K562 (cell line): ENCODE results near the gene TMEM229B. TPM values are rescaled to one million over a fixed set of nuclear protein-coding genes. Genes with fewer than 3 reads are reported as not detected.

Experiments
- ATAC-seq: fragments of 200-7000 bp; cut with Tn5 transposase; 3 replicates; pipeline ENCODE4 v1.9.1; 2020; ENCODE audit warnings: moderate library complexity
- BruUV-seq: library from RNA; stranded (reverse); fragments of 400-500 nt; replicated peaks from 2 replicates; lab custom pipeline; 2021; lab: Mats Ljungman, UMichigan
- CTCF ChIA-PET: fragments of 300-600 bp; formaldehyde crosslinking; extraction: SDS; loops from one replicate; lab custom pipeline; 2021; ENCODE audit warnings: low intra/inter-chr PET ratio; lab: Yijun Ruan, JAX
- POLR2A ChIA-PET: fragments of 300-600, 350-650 bp; sonication (Branson Sonifier 250); formaldehyde crosslinking; extraction: SDS; loops from one replicate; lab custom pipeline; 2021; ENCODE audit warnings: antibody characterized with exemption, inconsistent platforms; lab: Yijun Ruan, JAX
- DNase-seq, 4 experiments: peaks; one replicate each; pipeline versions ENCODE4 v3.0.0 to v3.0.0-alpha.2; 2011 to 2018; ENCODE audit warnings: low spot score in 3 of 4, mixed read lengths in 3 of 4; ENCODE audit errors: extremely low read depth in 1 of 4
- FAIRE-seq: peaks from 2 replicates; lab custom pipeline; 2011; peaks lifted over from hg19 to GRCh38; lab: Jason Lieb, UNC
- H2AFZ ChIP-seq: 2 replicates; pipeline ENCODE4 v1.6.0; 2011; ENCODE audit warnings: low read depth, low read length, control low read depth, inconsistent platforms
- H3K27ac ChIP-seq: fragments of 200-600 bp; 3 replicates; pipeline ENCODE4 v1.8.0; 2011; ENCODE audit warnings: low read depth, mild to moderate bottlenecking, control low read depth, inconsistent platforms, low read length, moderate library complexity, mixed read lengths; ENCODE audit errors: extremely low read depth
- H3K27me3 ChIP-seq, 2 experiments: fragments of 300-600 bp in 1 of 2; 2 replicates in 1 of 2; 3 replicates in 1 of 2; pipeline versions ENCODE4 v1.6.0 to v1.8.0; 2011; ENCODE audit warnings: inconsistent platforms in 2 of 2, low read length in 2 of 2, mild to moderate bottlenecking in 1 of 2, mixed read lengths in 1 of 2, moderate library complexity in 1 of 2; ENCODE audit not compliant: control insufficient read depth in 2 of 2, insufficient read depth in 2 of 2
- H3K36me3 ChIP-seq: fragments of 300-600 bp; 3 replicates; pipeline ENCODE4 v1.8.0; 2011; ENCODE audit warnings: mild to moderate bottlenecking, low read length, inconsistent platforms; ENCODE audit not compliant: control insufficient read depth, insufficient read depth
- H3K4me1 ChIP-seq, 2 experiments: fragments of 200-600 bp in 1 of 2; replicated peaks in 1 of 2; 2 replicates in 1 of 2; 3 replicates in 1 of 2; pipeline versions ENCODE4 v1.5.1 to v1.8.0; 2011; ENCODE audit warnings: inconsistent platforms in 2 of 2, low read length in 2 of 2, mild to moderate bottlenecking in 1 of 2, mixed read lengths in 1 of 2, moderate library complexity in 1 of 2; ENCODE audit not compliant: control insufficient read depth in 2 of 2, insufficient read depth in 2 of 2
- H3K4me2 ChIP-seq: 2 replicates; pipeline ENCODE4 v1.6.1; 2011; ENCODE audit warnings: low read length, control low read depth, inconsistent platforms, mixed read lengths; ENCODE audit not compliant: insufficient read depth
- H3K4me3 ChIP-seq: fragments of 200-600 bp; sonication (generic), shearing (Covaris generic); 2 replicates; pipeline ENCODE4 v1.5.1; 2016; ENCODE audit warnings: control low read depth, inconsistent platforms
- H3K79me2 ChIP-seq: fragments of 200-600 bp; 3 replicates; pipeline ENCODE4 v1.8.0; 2011; ENCODE audit warnings: low read length, inconsistent platforms; ENCODE audit not compliant: control insufficient read depth, insufficient read depth
- H3K9ac ChIP-seq, 2 experiments: 2 replicates each; pipeline versions ENCODE4 v1.6.0 to v1.6.1; 2011; ENCODE audit warnings: low read depth in 2 of 2, low read length in 2 of 2, control low read depth in 1 of 2, inconsistent platforms in 1 of 2, mild to moderate bottlenecking in 1 of 2, mixed read lengths in 1 of 2; ENCODE audit not compliant: insufficient read depth in 1 of 2
- H3K9me1 ChIP-seq: one replicate; pipeline ENCODE4 v1.6.0; 2011; ENCODE audit warnings: inconsistent platforms, mild to moderate bottlenecking, low read length, moderate library complexity; ENCODE audit not compliant: control insufficient read depth, insufficient read depth
- H3K9me3 ChIP-seq: replicated peaks from 2 replicates; pipeline ENCODE4 v1.5.1; 2011; ENCODE audit warnings: low read depth, low read length, inconsistent platforms; ENCODE audit not compliant: control insufficient read depth, insufficient read depth
- H4K20me1 ChIP-seq: replicated peaks from 2 replicates; pipeline ENCODE4 v1.6.1; 2011; ENCODE audit warnings: low read length, inconsistent platforms, mixed read lengths; ENCODE audit not compliant: control insufficient read depth, insufficient read depth
- ESRRB ChIP-seq: fragments of 250-450 bp; sonication (Bioruptor Pico); IDR thresholded peaks from 2 replicates; pipeline ENCODE4 v1.5.0; 2020; ENCODE audit warnings: mild to moderate bottlenecking, moderate library complexity, borderline replicate concordance
- NEUROD1 ChIP-seq: fragments of 150-350 bp; IDR thresholded peaks from 2 replicates; pipeline ENCODE4 v1.6.1; 2014; ENCODE audit warnings: borderline replicate concordance, low read length, low read depth; ENCODE audit not compliant: partially characterized antibody
- NFRKB ChIP-seq: fragments of 450-650 bp; IDR thresholded peaks from 2 replicates; pipeline ENCODE4 v1.6.1; 2016; ENCODE audit warnings: low read depth
- SMC3 ChIP-seq: conservative IDR thresholded peaks from 2 replicates; pipeline ENCODE4 v1.6.1; 2011; ENCODE audit warnings: low read depth, low read length, improper control_type of control experiment; ENCODE audit not compliant: insufficient read depth
- SUPT5H ChIP-seq: fragments of 450-650 bp; IDR thresholded peaks from 2 replicates; pipeline ENCODE4 v1.6.1; 2016
- ZNF668 ChIP-seq: fragments of 250-450 bp; sonication (Bioruptor Pico); IDR thresholded peaks from 2 replicates; pipeline ENCODE4 v1.8.0; 2022; ENCODE audit warnings: mild to moderate bottlenecking, inconsistent platforms
- WGBS: fragments of 100-300 bp; shearing (Covaris generic); methylation state at CpG from one replicate; pipeline ENCODE4 v1.1.6; 2016; ENCODE audit warnings: low coverage, mixed read lengths; ENCODE audit not compliant: insufficient coverage; ENCODE audit errors: missing lambda C conversion rate; 5-methylcytosine and 5-hydroxymethylcytosine counted together
- in situ Hi-C: fragments of 300-500 bp; cut with MboI; formaldehyde crosslinking; loops from 4 replicates; pipeline ENCODE4 v1.15.0; 2018; ENCODE audit warnings: inconsistent platforms, mixed read lengths
- intact Hi-C: fragments of 100-400 bp; cut with micrococcal nuclease; formaldehyde crosslinking; loops from 2 replicates; pipeline ENCODE4 v1.14.2; 2022
- polyA plus RNA-seq, 8 experiments: library from polyadenylated mRNA; depleted of rRNA in 4 of 8; stranded (reverse) in 5 of 8; unstranded in 3 of 8; fragments of >200 nt; fragmentation: Nextera tagmentation in 2 of 8; fragmentation: Illumina TruSeq in 1 of 8; extraction: Ambion mirVana in 2 of 8; extraction: Trizol in 1 of 8; gene quantifications; 2 replicates each; pipeline versions ENCODE4 v1.2.1 to v1.2.3, GENCODE V29; 2011 to 2014; ENCODE audit warnings: inconsistent platforms in 1 of 8, missing spikeins in 1 of 8
- total RNA-seq, 7 experiments: library from RNA; depleted of rRNA in 6 of 7; stranded (reverse); fragments of >200 nt in 6 of 7; fragmentation: Illumina TruSeq in 2 of 7; extraction: Trizol in 2 of 7; gene quantifications; 2 replicates each; pipeline versions ENCODE4 v1.2.1 to v1.2.3, GENCODE V29; 2011 to 2021; ENCODE audit warnings: low replicate concordance in 1 of 7
- TF ChIP-seq, protein P1 (sequence below): fragments of 250-450 bp; sonication (Bioruptor Pico); IDR thresholded peaks from 2 replicates; pipeline ENCODE4 v1.6.1; 2021; ENCODE audit warnings: mild to moderate bottlenecking

TMEM229B gene
- total and polyA plus RNA-seq, 9 of the 15 experiments (the other 6 are each of a cell fraction or from before 2014, with no cell fraction given), result not detected

DNA sequence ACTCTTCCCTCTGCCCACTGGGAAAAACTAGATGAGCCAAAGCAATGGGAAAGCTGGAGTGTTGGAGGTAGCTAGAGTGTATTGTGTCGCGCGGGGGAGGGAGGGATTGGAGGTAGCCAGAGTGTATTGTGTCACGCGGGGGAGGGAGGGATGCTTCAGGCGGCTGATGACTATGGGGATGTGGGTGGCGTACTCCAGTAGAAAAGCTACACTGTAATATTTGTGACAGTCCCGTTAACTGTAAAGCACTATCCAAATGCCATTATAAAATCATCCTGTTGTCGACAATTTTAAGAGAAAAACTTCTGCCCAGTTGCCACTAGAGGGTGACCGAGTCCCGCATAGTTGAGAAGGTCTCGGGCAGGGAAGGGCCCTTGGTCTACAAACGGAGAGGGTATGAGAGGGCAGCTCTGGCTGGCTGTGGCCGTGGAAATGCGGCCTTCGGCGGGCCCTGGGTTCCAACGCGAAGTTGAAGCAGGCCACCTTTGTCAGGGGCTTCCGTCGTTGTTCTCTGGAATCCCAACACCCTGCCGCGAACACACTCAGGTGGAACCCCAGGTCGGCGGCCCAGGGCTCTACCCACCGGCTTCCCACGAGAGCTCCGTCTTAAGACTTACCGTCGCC is 61.4 kb downstream of the TMEM229B start (continued):
- TF ChIP-seq, protein P1, sequence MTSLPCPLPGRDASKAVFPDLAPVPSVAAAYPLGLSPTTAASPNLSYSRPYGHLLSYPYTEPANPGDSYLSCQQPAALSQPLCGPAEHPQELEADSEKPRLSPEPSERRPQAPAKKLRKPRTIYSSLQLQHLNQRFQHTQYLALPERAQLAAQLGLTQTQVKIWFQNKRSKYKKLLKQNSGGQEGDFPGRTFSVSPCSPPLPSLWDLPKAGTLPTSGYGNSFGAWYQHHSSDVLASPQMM (CRISPR knock-in tag), result no peak
- TF ChIP-seq ZNF668 (CRISPR knock-in tag), result no peak

DNA sequence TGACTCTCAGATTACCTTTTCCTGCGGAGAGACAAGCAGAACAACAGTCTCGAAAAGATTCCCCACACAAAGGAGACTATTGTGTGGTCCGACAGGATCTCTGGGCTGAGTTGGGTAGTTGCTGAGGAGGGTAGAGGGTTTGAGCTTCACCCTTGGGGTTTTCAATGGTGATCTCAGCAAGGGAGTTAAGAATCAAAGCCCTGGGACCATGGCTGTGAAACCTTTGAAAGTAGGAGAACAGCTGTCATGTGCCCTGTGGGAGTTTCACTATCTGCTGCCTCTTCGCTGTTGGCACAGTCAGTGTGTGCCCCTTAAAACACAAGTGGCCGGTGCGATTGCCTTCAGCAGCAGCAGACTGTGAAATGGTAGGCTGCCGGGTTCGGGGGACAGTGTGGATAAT is 62.4 kb downstream of the TMEM229B start:
- CTCF ChIA-PET, result interaction anchor here (0.7 kb wide), 1 partner anchor 66 kb away, joined by 3 read pairs; the partner anchor contains the start of gene EIF2S1
- peaks cover 23 to 39% of the 10 kb centered on the region in 2 experiments; a peak in 4 of 5 replicates for H3K4me1 ChIP-seq
- 0 out of 2 replicates have a peak, but pooled peaks cover 2% of the 10 kb centered on the region for H3K9me3 ChIP-seq
- DNase-seq, result no peak
- WGBS, result 86% methylated on average over 8 of the region's 8 CpGs
- H4K20me1 ChIP-seq, result no peaks in the 10 kb centered on the region
- intact Hi-C loops, result loop anchor here (5.0 kb wide), 2 partner anchors 91 to 276 kb away; partner anchors contain the start of gene RDH12
- no peak overlapping the region for H3K9ac ChIP-seq
- H3K27ac ChIP-seq, result no peak overlapping the region
- POLR2A ChIA-PET, result interaction anchor here (0.6 to 2.3 kb wide), 4 partner anchors 10 to 270 kb away, joined by 3 to 5 read pairs (median 3); partner anchors contain the start of gene RDH11
- no TSS peak for BruUV-seq
- no peaks in the 10 kb centered on the region for H3K36me3 ChIP-seq
- peak overlapping the region; percentile 51 for H2AFZ ChIP-seq
- no peak for FAIRE-seq
- no peak for ATAC-seq
- TF ChIP-seq ESRRB (CRISPR knock-in tag) (no peak), SMC3 (no peak), NFRKB (no peak), SUPT5H (no peak), NEUROD1 (no peak)
- no peaks in the 10 kb centered on the region for H3K9me1 ChIP-seq
- in situ Hi-C loops, result loop anchor here (10.0 kb wide), 1 partner anchor 149 kb away; no protein-coding TSS in a partner anchor
- no peak overlapping the region for H3K4me3 ChIP-seq
- H3K4me2 ChIP-seq, result peak overlapping the region; percentile 12; the same call in 1 of the 2 replicates
- H3K79me2 ChIP-seq, result no peaks in the 10 kb centered on the region
- H3K27me3 ChIP-seq, result no peaks in the 10 kb centered on the region; a peak in 1 of 5 replicates
